Left ventricle myocardium superior (tissue), 1 donor: ENCODE data around the gene HOXD1. TPM values are rescaled to one million over a fixed set of nuclear protein-coding genes. Genes with fewer than 3 reads are reported as not detected.

Experiments used
- ATAC-seq: fragments of 200-7000 bp; cut with Tn5 transposase; one replicate; pipeline ENCODE4 v1.9.1; 2020; ENCODE audit warnings: mild to moderate bottlenecking, moderate library complexity
- DNase-seq: peaks from one replicate; pipeline ENCODE4 v3.0.0-alpha.2; 2020
- intact Hi-C: fragments of 100-400 bp; cut with micrococcal nuclease; formaldehyde crosslinking; loops from one replicate; pipeline ENCODE4 v1.11.0; 2022
- total RNA-seq: library from RNA; stranded (reverse); fragmentation: NEBNext Ultra II Directional; extraction: Animal tissue kit (Norgen Biotek cat#: 25700); gene quantifications from one replicate; pipeline ENCODE4 v1.2.1, GENCODE V29; 2021
- donor health status: DM: no; HTN: yes; CAD: no; lungs with severe emphysema.

HOXD1 gene
- total RNA-seq, 1 donor from 2014 or later, result not detected

DNA sequence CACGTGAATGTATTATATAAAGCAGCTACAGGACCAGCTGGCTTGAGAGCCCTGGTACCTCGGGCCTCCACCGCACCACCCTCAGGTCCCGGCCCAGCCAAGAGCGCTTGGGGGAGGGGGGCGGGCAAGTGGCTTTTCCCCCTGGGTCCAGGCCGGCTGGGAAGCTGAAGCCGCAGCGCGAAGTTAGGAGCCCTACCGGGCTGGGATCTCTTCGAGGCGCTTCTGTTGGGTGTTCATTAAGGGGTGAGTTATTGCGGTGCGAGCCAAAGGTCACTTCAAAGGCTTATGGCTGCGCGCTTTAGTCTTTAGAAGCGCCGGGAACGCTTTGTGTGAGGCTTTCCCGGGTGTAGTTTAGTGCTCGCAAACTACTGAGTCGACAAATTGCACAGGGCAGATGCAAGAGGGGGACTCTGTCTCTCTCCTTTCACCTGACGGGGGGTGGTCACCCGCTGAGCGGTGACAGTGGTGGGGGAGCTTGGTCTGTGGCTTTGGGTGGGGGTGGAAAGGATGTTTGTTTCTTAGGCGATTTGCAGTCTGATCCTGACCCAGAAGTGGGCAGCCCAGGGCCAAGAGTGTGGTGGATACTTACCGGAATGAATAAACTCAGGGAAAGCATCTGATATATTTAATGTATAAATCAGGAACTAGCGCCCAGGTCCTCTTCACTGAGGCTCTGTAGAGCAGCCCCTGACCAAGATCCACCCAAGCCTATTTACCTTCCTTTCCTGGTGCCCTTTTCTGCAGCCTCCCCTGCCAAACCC lies 25.4 kb upstream of the HOXD1 start:
- DNase-seq, result no peak
- ATAC-seq, result no peak
- intact Hi-C loops, result no loop called here

DNA sequence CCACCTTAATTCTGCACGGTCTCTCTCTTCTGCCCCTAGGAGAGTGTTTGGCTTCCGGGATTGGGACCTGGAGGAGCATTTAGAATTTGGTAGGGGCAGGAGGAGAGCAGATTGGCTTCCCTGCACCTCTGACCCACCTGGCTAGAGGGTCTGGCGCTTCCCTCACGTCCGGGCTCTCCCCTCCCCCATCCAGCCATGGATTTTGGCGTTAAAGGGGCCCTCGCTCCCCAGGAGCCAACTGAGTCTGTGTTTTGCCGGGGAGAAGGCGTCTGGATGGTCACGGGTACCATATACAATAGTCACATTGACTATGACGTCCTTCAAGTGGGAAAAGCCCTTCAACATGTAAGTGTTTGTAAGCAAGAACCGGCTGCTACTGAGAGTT lies 24.8 kb upstream of the HOXD1 start:
- no peak for ATAC-seq
- no peak for DNase-seq

DNA sequence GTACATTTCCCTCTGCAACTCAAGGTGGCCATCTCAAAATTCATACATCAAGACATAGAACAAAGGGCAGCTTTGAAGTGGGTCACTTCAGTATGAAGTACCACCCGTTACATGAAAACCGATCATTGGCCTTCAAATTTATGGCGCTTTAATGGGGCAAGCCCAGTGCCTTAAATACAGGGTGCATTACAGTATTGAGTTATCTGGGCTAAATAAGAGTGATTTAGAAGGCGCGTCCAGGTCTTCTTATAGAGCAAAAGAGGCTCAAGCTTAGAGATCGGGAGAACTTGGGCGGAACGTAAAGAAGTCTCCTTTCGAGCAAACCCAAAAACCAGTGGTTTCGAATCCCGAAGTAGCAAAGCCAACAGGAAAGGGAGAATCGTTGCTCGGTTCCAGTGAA lies 24.3 kb upstream of the HOXD1 start:
- intact Hi-C loops, result no loop called here
- ATAC-seq (no peak), DNase-seq (no peak)

More for the DNA sequence above, 24.8 kb upstream of the HOXD1 start:
- intact Hi-C loops, result no loop called here

DNA sequence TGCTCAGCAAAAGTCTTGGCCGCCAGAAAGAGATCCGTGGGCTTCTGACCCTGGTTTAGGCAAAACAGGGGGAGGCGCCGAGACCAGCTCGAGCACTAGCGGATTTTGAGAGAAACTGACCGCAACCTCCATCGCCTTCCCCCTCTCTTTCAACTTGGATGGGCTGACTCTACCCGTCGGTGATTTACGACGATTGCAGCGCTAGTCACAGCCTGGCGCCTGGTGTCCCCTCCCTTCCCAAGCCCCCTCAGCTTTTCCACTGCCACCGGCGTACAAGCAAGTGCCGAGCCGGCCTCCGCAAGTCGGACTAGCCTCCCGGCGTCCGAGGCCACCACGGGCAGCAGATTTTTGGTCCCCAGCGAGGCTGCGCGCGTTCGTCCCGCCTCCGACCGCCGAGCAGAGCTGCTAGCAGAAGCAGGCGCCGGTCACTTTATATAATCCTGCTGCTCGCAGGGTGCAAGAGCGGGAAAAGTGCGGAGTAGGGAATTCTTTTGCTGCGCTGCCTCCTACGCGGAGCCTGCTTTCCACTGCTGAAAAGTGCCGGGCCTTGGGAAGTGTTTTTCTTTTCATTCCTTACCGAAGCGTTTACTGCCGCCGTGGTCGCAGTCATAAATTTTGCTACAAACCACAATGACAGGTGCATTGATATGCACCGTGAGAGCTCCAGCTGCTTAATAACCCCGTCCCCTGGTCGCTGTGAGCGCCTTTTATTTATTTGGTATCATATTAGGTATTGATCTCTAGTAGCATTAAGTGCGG lies 23.7 kb upstream of the HOXD1 start:
- intact Hi-C loops, result no loop called here
- no peak for DNase-seq
- no peak for ATAC-seq

DNA sequence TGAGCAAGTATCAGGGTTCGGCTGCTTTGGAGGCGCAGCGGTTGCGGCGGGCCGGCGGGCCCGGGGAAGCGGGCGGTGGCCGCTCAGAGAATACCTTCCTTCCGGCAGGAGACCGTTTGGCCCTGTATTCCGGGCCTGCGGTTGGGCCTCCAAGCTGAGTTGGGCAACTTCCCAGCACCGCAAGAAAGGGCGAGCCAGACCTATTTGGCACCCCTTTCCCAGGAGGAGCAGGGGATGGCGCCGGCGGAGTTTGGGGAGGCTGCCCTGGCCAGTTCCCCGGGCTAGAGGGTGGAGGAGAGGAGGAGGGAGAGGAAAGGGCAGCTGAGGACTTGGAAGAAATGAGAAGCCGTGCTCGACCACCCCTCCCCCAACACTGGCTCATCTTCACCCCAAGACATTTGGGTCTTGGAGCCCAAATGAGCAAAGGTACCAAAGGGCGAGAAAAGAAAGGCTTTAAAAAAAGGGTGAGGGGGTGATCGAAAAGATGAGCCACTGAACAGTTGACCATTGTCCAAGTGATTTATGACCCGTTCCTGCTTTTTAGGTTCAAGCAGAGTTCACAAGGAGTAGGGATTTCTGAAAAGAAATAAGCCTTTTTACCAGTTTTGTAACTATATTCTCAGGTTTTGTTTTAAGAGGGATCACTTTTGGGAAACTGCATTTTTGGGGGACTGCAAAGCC lies 23.0 kb upstream of the HOXD1 start:
- intact Hi-C loops, result no loop called here
- DNase-seq, result no peak
- ATAC-seq, result no peak

DNA sequence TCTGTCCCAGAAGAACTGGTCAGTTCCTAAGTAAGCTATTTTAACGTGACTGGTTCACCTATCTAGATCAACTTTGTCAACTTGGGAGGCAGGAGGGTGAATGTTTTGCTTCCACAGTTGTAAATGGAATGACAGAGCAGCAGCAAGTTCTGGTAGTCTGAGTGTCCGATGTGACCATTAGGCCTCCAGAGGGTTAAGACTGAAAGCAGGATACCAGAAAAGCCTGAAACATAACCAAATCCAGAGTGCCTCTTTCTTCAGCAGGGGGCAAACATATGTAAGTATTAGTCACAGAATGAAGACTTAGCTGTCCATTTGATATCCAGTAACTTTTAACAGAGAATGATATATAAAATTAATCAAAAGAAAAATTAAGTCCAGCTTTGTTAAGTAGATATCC lies 22.2 kb upstream of the HOXD1 start:
- ATAC-seq (no peak), DNase-seq (no peak)
- intact Hi-C loops, result no loop called here

DNA sequence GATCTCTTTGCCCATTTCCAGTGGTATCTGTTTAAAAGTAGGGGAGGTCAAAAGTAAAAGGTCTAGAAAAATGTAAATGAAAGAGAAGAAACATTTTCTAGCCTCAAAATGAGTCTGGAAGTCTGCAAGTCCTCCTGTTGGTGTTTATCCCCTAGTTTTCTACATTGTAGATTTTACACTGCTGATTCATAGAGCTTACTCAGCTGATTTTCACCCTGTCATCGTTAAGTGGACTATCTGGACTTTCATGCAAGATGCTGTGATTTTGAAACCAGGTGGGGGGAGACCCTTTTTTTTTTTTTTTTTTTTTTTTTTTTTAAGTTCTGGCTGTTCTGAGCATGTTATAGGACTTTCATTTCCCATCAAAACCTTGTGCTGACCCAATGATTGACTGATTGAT lies 21.1 kb upstream of the HOXD1 start:
- intact Hi-C loops, result no loop called here
- DNase-seq (no peak), ATAC-seq (no peak)

DNA sequence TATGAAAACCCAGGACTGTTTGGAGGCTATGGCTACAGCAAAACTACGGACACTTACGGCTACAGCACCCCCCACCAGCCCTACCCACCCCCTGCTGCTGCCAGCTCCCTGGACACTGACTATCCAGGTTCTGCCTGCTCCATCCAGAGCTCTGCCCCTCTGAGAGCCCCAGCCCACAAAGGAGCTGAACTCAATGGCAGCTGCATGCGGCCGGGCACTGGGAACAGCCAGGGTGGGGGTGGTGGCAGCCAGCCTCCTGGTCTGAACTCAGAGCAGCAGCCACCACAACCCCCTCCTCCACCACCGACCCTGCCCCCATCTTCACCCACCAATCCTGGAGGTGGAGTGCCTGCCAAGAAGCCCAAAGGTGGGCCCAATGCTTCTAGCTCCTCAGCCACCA lies 19.3 kb upstream of the HOXD1 start:
- ATAC-seq (no peak), DNase-seq (no peak)
- intact Hi-C loops, result no loop called here

DNA sequence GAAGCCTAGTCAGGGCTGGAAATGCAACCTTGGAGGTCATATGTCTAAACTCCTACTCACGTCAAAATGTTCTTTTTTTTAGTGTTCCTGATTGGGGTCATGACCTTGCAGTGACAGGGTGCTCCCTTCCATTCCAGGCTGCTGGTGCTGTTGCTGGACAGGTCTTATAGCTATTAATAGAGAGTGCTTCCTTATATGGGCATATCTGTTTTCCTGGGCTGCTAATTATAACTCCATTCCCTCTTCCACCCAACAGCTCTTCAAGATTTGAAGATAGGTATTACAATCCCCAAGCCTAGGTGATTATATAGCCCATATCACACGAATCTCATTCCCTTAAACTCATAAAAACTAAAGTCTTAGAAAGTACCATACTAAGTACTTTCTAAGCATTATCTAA lies 18.8 kb upstream of the HOXD1 start:
- intact Hi-C loops, result no loop called here
- ATAC-seq, result no peak
- no peak for DNase-seq

DNA sequence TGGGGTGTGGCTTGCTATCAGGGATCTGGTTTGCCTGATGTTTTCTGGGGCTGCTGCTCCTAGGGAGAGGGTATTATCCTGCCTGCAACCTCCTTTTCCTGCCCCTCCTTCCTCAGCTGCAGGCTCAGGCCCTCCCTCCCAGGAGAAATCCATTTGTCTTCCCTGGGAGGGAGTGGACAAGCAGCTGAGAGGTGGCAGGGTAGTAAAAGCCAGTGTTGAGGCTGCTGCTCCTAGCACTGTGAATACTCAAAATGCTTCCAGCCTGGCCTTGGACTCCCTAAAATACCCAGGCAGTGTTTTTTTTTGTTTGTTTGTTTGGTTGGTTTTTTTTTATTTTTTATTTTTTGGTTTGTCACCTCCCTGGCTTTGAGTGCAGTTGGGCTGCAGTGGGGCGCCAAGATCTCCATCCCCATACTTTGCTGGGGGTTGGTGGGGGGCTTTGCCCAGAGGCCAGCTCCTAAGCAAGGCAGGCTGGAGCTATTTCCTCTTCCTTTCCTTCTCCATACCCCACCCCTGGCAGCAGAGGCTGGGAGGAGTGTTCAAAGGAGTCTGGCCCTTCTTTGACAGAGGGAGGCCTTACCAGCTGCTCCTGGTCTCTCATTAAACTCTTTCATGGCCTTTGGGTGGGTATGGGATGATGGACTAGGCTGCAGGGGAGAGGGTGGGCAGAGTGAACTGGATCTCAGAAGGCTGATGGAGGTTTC lies 17.7 kb upstream of the HOXD1 start:
- ATAC-seq, result no peak
- intact Hi-C loops, result no loop called here

DNA sequence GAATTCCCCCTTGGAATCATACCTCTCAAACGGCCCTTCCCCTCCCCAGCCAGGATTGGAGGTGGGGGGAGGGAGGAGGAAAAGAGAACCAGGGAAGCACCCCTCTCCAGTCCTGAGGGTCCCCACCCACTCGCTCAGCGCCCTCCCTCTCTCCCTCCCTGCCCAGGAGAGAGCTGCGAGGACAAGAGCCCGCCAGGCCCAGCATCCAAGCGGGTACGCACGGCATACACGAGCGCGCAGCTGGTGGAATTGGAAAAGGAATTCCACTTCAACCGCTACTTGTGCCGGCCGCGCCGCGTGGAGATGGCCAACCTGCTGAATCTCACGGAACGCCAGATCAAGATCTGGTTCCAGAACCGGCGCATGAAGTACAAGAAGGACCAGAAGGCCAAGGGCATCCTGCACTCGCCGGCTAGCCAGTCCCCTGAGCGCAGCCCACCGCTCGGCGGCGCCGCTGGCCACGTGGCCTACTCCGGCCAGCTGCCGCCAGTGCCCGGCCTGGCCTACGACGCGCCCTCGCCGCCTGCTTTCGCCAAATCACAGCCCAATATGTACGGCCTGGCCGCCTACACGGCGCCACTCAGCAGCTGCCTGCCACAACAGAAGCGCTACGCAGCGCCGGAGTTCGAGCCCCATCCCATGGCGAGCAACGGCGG lies 17.0 kb upstream of the HOXD1 start:
- intact Hi-C loops, result no loop called here
- DNase-seq (no peak), ATAC-seq (no peak)

More for the DNA sequence above, 17.7 kb upstream of the HOXD1 start:
- no peak for DNase-seq

DNA sequence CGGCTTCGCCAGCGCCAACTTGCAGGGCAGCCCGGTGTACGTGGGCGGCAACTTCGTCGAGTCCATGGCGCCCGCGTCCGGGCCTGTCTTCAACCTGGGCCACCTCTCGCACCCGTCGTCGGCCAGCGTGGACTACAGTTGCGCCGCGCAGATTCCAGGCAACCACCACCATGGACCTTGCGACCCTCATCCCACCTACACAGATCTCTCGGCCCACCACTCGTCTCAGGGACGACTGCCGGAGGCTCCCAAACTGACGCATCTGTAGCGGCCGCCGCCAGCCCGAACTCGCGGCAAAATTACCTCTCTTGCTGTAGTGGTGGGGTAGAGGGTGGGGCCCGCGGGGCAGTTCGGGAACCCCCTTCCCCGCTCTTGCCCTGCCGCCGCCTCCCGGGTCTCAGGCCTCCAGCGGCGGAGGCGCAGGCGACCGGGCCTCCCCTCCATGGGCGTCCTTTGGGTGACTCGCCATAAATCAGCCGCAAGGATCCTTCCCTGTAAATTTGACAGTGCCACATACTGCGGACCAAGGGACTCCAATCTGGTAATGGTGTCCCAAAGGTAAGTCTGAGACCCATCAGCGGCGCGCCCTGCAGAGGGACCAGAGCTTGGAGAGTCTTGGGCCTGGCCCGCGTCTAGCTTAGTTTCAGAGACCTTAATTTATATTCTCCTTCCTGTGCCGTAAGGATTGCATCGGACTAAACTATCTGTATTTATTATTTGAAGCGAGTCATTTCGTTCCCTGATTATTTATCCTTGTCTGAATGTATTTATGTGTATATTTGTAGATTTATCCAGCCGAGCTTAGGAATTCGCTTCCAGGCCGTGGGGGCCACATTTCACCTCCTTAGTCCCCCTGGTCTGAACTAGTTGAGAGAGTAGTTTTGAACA lies 16.2 kb upstream of the HOXD1 start:
- ATAC-seq (no peak), DNase-seq (no peak)
- intact Hi-C loops, result no loop called here

DNA sequence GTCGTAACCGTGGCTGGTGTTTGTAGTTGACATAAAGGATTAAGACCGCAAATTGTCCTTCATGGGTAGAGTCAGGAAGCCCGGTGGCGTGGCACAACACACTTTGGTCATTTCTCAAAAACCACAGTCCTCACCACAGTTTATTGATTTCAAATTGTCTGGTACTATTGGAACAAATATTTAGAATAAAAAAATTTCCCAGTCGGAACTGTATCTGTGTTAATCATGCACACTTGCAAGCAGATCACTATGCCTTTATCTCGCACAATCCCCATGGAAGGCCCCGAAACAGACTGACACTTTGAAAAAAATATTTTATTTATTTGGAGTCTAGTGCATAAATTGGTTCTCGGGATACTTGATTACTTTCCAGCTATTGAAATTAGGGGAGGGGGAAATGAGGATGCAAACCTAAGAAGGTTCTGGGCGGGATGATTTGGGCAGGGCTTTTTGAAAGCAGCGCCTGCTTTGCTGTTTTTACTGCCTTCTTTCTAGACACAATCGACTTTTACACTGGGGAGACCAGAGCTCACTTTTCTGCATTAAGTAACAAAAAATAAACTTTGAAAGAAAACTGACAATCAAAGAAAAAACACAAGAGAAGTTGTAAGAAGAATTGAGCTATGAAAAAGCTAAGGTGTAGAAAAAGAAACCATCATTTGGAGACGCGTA lies 15.4 kb upstream of the HOXD1 start:
- DNase-seq, result no peak
- ATAC-seq, result no peak
- intact Hi-C loops, result no loop called here

DNA sequence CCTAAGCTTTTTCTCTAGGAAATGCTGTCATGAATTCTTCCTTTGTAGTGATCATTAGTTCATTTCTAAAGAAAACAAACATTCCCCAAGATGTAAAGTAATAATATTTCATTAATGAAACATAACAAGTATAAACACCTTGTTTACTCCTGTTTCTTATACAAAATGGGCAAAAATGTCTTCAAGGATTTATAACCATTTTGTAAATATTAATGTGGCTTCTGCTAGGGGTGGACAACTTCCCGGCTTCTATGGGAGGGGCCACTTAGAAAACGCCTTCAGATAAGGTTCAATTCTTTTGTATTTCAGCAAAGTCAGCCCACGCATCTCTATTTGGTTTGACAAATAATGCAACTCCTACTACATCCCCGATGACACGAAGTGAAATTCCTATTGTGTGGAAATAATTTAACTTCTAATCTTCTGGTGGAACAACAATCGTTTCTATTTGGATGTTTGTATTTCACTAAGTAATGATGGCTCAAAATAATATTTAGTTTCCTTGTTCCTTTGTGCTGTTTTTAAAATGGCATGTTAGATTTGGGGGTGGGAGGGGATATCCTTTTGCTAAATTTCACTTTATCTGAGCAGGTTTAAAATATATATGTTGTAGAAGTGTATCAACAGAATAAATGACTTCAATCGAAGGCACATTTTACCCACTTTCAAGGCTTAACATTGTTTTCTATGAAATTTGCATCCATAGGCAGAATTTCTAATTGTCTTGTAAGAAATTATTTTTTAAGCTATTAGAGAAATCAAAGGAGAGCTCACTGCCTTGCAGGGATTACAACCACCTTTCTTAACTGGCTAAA lies 14.7 kb upstream of the HOXD1 start:
- ATAC-seq, result no peak
- no peak for DNase-seq
- intact Hi-C loops, result no loop called here

DNA sequence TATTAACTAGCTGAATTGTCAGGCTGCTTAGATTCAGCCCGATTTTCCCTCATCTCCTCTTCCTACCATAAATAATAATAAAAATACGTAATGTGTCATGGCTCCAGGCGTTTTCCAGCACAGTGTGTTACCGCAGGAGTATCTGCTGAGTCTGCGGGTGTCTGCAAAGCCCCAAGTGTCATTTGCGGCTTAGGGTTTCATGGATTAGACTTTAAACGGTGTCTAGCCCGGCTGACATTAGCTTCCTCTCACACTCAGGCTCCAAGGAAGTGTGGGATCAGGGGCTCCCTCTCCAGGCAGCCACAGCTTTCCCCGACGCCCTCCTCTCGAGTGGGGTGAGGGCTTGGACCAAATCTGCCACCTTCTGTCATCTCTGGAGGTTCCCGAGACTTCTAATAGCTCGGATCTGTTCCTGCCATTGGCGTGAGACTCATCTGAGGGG lies 14.1 kb upstream of the HOXD1 start:
- intact Hi-C loops, result no loop called here
- ATAC-seq (no peak), DNase-seq (no peak)

DNA sequence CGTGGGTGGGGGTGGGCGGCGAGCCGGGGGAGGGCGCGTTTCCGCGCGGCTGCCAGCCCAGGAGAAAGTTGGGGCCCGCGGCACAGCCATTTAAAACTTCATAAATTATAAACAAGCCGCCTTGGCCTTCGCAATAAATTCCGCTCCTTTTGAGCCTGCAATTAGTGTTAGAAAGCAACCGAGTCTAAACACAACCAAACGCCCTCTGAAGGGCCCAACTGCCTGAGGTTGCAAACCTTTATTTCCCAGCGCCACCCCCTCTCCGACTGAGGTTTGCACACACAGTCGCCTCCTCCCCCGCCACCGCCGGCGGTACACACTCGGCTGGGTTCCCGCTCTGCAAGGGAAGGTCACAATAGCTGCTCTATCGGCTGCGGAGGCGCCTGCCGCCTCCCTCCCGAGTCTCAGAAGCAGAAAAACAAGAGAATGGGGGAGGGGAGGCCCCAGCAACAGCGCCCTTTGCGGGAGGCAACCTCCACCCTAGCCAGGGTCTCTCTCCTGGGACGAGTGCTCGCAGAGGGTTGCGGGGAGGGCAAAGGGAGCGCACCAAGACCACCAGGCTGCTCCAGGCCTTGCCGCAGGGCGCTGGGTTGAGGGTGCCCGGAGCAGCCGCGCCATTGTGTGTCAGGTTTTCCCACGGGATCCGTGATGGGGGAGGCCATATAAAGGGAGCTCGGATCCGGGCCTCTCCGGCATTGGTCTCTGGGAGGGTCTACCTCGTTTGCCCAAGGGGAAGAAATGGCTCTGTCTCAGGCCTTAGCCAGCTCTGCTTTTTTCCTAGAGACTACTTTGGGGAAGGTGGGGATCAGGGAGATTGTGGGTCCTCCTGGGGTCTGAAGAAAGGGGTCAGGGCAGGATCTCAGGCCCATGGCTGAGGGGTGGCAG lies 13.4 kb upstream of the HOXD1 start:
- ATAC-seq (no peak), DNase-seq (no peak)
- intact Hi-C loops, result no loop called here
